ACHN (cell line): ENCODE data around the gene HDAC9.
"Not testable (repeated sequence)": the region's sequence is repeated elsewhere in the genome, so short reads cannot be mapped to it uniquely, and the experiment has no call there.

Experiments used
- DNase-seq: peaks from one replicate; pipeline ENCODE4 v3.0.0-alpha.2; 2015
- in situ Hi-C: cut with HindIII; loops from 2 replicates; pipeline ENCODE4 v1.10.0; 2017; ENCODE audit warnings: low sequenced_read_pairs, low pct_ligation_motif_present, low pct_unique_long_range_greater_than_20kb

HDAC9 gene

GRCh38 chr7:19026888-19027287 lies 531.3 kb downstream of the HDAC9 start:
- DNase-seq = no peak
- in situ Hi-C loops = no loop called here

- in situ Hi-C loops = no loop called here
- DNase-seq = no peak
Measured at GRCh38 chr7:19030281-19030680, 534.7 kb downstream of the HDAC9 start.

GRCh38 chr7:19032942-19033341 lies 537.4 kb downstream of the HDAC9 start:
- DNase-seq, in situ Hi-C loops: not testable (repeated sequence)

- peak; percentile 73 for DNase-seq
- in situ Hi-C loops = no loop called here
Measured at GRCh38 chr7:19051767-19052375, 556.3 kb downstream of the HDAC9 start.
